WTC11 (cell line): ENCODE data around the gene CDK5RAP2.

ENCODE experiments used
- ATF3 ChIP-seq: sonication (generic); formaldehyde crosslinking; conservative IDR thresholded peaks from 2 replicates; pipeline ENCODE4 v1.8.1; 2022; ENCODE audit warnings: mild to moderate bottlenecking, missing genetic modification reagents
- NFE2L1 ChIP-seq: sonication (generic); formaldehyde crosslinking; IDR thresholded peaks from 2 replicates; pipeline ENCODE4 v1.8.1; 2023; ENCODE audit warnings: missing genetic modification reagents
- NFYB ChIP-seq: sonication (generic); formaldehyde crosslinking; conservative IDR thresholded peaks from 2 replicates; pipeline ENCODE4 v1.8.0; 2022; ENCODE audit warnings: low read depth, missing genetic modification reagents
- SP1 ChIP-seq: sonication (generic); formaldehyde crosslinking; conservative IDR thresholded peaks from 2 replicates; pipeline ENCODE4 v1.8.1; 2022; ENCODE audit warnings: missing genetic modification reagents
- USF2 ChIP-seq: sonication (generic); formaldehyde crosslinking; IDR thresholded peaks from 2 replicates; pipeline ENCODE4 v1.8.1; 2023; ENCODE audit warnings: mild to moderate bottlenecking, missing genetic modification reagents, moderate library complexity
- ZBTB21 ChIP-seq: sonication (generic); formaldehyde crosslinking; IDR thresholded peaks from 2 replicates; pipeline ENCODE4 v1.8.1; 2023; ENCODE audit warnings: mild to moderate bottlenecking, missing genetic modification reagents, borderline replicate concordance
- ZNF121 ChIP-seq: sonication (generic); formaldehyde crosslinking; IDR thresholded peaks from 2 replicates; pipeline ENCODE4 v1.8.0; 2023; ENCODE audit warnings: missing genetic modification reagents
- ZNF423 ChIP-seq: fragments of 250-450 bp; sonication (Bioruptor Pico); IDR thresholded peaks from 2 replicates; pipeline ENCODE4 v2.1.2; 2022; ENCODE audit warnings: mild to moderate bottlenecking, moderate library complexity
- TF ChIP-seq, protein P1 (sequence below): fragments of 200-600 bp; IDR thresholded peaks from 2 replicates; pipeline ENCODE4 v1.8.0; 2022; ENCODE audit warnings: antibody characterized with exemption
- TF ChIP-seq, protein P2 (sequence below): sonication (generic); formaldehyde crosslinking; IDR thresholded peaks from 2 replicates; pipeline ENCODE4 v1.8.1; 2023; ENCODE audit warnings: mild to moderate bottlenecking, missing genetic modification reagents, borderline replicate concordance
- TF ChIP-seq, protein P3 (sequence below): sonication (generic); formaldehyde crosslinking; IDR thresholded peaks from 2 replicates; pipeline ENCODE4 v1.8.0; 2022; ENCODE audit warnings: mild to moderate bottlenecking, missing genetic modification reagents

DNA sequence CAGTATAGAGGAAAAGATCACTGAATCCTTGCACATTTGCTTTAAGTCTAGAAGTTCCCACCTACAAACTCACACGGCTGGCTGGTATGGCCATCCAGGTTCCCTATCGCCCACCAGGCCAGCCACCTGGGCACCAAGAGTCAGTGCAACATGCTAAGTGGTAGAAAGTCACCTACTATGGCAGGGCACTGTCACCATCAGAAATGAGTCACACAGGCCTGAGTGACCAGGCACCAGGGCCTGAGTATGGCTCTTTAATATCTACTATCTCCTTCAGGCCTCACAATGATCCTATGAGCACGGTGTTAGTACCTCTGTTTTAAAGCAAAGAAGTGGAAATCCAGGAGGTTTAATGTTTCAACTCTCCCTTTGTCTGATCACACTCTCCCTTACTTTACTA lies 156.2 kb downstream of the CDK5RAP2 start:
- TF ChIP-seq ZNF121 (CRISPR knock-in tag) (no peak), ZNF423 (no peak), NFE2L1 (CRISPR knock-in tag) (no peak), SP1 (CRISPR knock-in tag) (no peak), ZBTB21 (CRISPR knock-in tag) (no peak), NFYB (CRISPR knock-in tag) (no peak), USF2 (CRISPR knock-in tag) (no peak), ATF3 (CRISPR knock-in tag) (no peak)
- TF ChIP-seq, protein P1, sequence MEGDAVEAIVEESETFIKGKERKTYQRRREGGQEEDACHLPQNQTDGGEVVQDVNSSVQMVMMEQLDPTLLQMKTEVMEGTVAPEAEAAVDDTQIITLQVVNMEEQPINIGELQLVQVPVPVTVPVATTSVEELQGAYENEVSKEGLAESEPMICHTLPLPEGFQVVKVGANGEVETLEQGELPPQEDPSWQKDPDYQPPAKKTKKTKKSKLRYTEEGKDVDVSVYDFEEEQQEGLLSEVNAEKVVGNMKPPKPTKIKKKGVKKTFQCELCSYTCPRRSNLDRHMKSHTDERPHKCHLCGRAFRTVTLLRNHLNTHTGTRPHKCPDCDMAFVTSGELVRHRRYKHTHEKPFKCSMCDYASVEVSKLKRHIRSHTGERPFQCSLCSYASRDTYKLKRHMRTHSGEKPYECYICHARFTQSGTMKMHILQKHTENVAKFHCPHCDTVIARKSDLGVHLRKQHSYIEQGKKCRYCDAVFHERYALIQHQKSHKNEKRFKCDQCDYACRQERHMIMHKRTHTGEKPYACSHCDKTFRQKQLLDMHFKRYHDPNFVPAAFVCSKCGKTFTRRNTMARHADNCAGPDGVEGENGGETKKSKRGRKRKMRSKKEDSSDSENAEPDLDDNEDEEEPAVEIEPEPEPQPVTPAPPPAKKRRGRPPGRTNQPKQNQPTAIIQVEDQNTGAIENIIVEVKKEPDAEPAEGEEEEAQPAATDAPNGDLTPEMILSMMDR, result no peak
- TF ChIP-seq, protein P2, sequence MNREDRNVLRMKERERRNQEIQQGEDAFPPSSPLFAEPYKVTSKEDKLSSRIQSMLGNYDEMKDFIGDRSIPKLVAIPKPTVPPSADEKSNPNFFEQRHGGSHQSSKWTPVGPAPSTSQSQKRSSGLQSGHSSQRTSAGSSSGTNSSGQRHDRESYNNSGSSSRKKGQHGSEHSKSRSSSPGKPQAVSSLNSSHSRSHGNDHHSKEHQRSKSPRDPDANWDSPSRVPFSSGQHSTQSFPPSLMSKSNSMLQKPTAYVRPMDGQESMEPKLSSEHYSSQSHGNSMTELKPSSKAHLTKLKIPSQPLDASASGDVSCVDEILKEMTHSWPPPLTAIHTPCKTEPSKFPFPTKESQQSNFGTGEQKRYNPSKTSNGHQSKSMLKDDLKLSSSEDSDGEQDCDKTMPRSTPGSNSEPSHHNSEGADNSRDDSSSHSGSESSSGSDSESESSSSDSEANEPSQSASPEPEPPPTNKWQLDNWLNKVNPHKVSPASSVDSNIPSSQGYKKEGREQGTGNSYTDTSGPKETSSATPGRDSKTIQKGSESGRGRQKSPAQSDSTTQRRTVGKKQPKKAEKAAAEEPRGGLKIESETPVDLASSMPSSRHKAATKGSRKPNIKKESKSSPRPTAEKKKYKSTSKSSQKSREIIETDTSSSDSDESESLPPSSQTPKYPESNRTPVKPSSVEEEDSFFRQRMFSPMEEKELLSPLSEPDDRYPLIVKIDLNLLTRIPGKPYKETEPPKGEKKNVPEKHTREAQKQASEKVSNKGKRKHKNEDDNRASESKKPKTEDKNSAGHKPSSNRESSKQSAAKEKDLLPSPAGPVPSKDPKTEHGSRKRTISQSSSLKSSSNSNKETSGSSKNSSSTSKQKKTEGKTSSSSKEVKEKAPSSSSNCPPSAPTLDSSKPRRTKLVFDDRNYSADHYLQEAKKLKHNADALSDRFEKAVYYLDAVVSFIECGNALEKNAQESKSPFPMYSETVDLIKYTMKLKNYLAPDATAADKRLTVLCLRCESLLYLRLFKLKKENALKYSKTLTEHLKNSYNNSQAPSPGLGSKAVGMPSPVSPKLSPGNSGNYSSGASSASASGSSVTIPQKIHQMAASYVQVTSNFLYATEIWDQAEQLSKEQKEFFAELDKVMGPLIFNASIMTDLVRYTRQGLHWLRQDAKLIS (CRISPR knock-in tag), result no peak
- TF ChIP-seq, protein P3, sequence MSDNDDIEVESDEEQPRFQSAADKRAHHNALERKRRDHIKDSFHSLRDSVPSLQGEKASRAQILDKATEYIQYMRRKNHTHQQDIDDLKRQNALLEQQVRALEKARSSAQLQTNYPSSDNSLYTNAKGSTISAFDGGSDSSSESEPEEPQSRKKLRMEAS (CRISPR knock-in tag), result no peak
